NCI-H1092 (cell line): ENCODE measurements around the gene PLXDC2.

Experiments
- DNase-seq: peaks from one replicate; lab custom pipeline; 2025; lab: John Stamatoyannopoulos, UW

PLXDC2 gene

DNA sequence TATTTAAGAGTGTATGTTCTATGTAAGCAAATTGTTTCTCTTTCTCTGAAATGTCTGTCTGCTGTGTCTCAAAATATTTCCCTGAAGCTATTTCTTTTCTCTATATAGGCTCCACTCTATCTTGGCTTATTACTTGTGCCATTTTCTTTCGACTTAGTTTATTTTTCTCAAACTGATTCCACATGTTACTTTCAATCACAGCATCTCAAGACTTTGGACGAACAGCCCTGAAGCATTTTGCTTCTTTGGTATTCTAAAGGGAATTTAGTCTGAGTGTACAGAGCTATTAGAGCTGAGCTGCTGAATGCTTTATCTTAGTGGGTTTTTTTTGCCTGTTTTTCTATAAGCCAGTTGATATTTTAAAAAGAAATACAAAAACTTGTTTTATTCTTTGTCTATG lies 95.7 kb downstream of the PLXDC2 start:
- no peak for DNase-seq

DNA sequence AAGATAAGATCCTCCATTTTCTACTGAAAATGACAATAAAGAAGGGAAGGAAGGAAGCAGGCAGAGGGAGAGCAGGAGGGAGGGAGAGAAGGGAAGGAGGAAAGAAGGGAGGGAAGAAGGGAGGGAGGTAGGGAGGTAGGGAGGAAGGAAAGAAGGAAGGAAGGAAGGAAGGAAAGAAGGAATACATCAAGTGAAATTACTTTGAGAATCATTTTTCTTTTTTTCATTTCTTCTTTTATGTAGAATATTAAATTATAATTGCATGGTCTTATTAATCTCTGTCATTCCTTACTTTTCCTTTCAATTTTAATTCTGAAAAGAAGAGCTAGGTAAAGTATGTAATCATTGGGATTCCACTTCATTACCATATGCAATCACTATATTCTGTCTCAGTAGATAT lies 97.8 kb downstream of the PLXDC2 start:
- no peak for DNase-seq

- no peak for DNase-seq
These were observed 98.9 kb downstream of the PLXDC2 start for GRCh38 chr10:19915125-19915524.

DNA sequence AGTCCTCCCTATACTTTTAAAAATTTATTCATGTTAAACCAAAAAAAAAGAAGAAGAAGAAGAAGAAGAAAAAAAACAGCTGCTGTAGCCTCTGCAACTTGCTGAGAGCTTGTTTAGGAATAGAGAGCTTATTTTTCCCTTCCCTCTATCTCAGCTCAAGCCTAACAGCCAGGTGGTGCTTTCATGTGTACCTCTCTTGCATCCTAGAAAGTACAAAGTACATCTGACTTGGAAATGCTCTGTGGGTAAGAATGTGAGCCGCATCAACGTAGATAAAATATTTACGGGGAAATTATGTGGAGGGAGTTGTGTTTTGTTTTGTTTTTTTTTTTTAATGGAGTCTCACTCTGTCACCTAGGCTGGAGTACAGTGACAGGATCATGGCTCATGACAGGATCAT lies 99.6 kb downstream of the PLXDC2 start:
- DNase-seq, result no peak

DNA sequence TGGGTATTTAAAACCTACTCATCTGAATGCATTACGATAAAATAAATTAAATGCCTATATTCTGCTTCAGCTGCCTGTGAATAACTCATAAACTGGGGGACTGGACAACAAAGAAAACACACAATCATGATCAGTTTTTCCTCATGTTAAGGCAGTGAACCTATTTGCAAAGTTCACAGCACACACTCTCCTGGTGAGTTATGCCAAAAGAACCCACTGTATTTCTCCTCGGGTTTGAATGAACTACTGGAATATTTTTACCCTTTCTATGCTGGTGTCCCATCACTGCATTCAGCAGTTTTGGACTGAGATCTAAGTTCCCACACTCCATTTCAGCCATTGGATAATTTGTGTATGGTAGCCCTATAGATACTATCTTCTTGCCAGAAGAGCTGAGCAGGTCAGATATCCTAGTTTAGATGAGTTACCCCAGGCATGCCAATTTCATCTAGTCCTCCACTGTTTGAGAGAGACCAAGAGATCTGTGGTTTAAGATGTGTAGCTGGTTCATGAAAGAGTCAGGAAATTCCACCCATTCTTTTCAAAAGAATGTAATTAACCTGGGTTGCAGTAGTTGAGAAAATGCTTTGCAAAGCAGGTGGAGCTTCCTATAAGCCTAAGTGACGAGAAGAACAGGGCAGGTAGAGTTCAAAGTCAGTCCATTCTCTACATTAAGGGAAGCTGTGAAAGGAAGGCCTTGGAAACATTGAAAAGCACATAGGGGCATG lies 101.7 kb downstream of the PLXDC2 start:
- no peak for DNase-seq

DNA sequence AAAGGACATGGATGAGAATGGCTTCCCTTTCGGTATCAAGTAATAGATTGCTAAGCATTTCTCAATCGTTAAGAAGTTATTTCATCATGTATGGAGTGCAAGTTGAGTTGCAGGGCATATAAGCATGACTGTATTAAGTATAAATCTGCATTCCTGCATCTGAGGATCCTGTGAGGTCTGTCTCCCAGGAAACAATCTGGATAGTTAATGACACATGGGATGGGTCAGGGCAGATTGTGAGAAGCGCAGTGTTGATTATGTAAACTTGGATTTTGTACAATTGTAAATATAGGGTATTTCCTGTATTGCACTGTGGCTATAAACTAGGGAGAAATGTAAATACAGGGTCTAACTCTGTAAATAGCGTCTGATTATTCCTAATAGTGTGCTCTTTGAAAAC lies 102.6 kb downstream of the PLXDC2 start:
- DNase-seq, result no peak

DNA sequence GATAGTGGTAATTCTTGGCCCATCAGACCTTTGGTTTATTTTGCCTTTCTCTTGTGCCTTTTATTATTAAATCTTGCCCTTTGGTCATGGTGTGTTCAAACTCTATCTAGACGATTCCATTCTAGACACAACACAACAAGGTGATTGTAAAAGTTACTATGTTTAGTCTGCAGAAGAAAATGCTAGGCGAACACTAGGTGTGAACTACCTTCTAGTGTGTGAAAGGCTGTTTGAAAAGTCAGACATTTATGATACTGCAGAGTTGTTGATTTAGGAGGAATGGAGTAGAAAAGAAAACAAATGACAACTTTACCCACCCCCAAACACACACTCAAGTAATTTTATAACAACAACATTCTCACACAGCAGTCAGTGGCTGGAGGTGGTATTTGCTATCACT lies 103.4 kb downstream of the PLXDC2 start:
- no peak for DNase-seq

DNA sequence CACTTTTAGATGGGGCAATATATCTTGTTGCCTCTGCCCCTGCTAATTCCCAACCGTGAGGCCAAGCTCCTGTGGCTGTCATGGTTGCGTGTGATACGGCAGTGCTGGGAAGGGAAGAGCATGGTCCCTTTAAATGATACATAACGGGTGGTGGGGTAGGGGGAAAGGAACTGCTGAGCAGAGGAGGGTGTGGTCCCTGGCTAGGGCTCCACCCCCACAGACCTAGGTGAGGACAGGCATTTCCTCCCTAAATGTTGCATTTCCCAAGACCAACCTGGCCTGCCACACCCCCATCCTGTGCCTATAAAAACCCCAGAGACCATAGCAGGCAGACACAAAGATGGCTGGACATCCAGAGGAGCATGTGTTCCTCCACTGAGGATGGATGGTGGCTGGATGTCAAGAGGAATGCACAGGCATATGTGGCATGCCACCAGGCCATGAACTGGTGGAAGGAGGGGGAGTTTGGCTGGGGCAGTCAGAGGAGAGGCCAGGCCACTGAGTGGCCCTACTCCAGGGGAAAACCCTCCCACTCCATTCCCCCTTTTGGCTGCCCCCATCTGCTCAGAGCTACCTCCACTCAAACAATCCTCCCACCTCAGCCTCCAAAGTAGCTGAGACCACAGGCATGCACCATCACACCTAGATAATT lies 104.0 kb downstream of the PLXDC2 start:
- no peak for DNase-seq

GRCh38 chr10:19921300-19922140 lies 105.3 kb downstream of the PLXDC2 start:
- DNase-seq, result no peak

DNA sequence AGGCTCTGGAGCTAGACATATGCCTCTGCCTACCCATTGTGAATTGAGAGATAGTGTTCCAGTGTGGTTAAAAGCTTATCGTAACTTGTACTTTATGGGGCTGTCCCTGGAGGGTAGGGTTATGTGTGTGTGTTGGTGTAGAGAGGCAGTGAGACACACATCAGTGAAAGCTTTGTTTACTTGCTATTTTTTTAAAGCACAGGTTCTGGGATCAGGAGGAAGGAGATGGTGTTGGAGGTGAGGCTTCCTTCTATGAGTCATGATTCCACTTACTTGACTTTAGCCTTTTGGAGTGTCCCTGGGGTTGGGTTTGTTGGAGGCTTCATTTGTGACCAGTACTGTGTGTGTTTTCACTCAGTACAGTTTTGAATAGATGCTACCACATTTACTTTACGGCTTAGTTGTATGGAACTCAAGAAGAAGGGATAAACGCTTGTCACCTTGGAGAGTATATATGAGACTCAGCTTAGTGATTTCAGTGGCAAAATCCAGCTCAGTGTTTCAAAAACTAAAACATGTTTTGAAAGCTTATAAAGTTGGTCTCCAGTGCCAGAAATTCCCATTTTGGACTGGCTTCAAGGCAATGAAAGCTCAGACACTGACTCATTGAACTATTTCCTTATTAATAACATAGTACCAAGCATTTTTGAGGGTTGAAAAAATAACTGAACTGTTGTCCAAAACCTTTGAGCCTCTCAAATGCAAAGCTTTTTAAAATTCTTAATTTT lies 106.2 kb downstream of the PLXDC2 start:
- DNase-seq, result no peak

DNA sequence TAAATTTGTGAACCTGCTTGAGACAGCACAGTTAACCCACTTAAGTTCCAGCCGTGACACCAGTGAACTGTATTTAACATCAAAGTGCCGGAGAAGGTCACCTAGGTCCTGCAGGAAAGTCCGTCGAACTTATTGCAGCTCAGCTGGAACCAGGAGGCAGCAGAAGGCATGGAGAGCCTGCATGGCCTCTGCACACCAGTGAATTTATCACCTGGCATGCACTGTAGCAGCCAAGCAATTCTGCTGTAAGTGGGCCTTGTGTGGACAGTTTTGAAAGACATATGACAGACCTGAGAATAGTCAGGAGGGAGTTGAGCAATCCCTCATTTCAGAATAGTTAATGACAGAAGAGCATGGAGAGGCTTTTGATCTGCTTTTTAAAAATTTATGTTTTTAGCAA lies 108.8 kb downstream of the PLXDC2 start:
- DNase-seq, result no peak

DNA sequence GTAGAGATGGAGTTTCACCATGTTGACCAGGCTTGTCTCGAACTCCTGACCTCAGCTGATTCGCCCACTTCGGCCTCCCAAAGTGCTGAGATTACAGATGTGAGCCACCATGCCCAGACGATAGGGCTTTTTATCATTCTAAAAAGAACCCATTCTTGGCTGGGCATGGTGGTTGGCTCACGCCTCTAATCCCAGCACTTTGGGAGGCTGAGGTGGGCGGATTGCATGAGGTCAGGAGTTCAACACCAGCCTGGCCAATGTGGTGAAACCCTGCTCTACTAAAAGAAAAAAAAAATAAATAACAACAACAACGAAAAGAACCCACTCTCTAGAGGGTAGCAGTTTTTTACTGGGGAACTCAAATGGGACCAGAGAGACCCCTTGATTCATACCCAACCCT lies 112.7 kb downstream of the PLXDC2 start:
- no peak for DNase-seq

- no peak for DNase-seq
These were observed 113.4 kb downstream of the PLXDC2 start for GRCh38 chr10:19929506-19930140.

GRCh38 chr10:19930936-19931893 lies 115.0 kb downstream of the PLXDC2 start:
- no peak for DNase-seq

- DNase-seq, result no peak
These were observed 115.8 kb downstream of the PLXDC2 start for GRCh38 chr10:19931894-19932590.

- no peak for DNase-seq
These were observed 116.7 kb downstream of the PLXDC2 start for GRCh38 chr10:19932806-19933371.

- no peak for DNase-seq
These were observed 117.5 kb downstream of the PLXDC2 start for GRCh38 chr10:19933772-19934171.

GRCh38 chr10:19935176-19935575 lies 118.9 kb downstream of the PLXDC2 start:
- no peak for DNase-seq

GRCh38 chr10:19936289-19936688 lies 120.1 kb downstream of the PLXDC2 start:
- no peak for DNase-seq

DNA sequence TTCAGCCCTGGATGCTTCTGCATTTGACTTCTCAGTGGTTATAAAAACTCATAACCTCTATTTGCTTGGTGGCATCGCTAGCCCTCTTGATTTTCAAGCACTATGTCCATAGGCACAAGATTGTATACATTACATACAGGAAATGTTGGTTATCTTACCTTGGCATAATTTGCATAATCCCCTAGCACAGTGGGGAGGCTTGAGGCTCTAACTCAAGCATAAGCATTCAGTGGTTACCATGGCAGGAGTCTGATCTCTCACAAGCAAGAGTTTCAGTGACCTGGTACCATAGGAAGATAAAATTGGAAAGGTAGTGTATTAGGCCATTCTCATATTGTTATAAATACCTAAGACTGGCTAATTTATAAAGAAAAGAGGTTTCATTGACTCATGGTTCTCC lies 121.8 kb downstream of the PLXDC2 start:
- no peak for DNase-seq
